ENCODE results near the gene SLC35B2.

DNA sequence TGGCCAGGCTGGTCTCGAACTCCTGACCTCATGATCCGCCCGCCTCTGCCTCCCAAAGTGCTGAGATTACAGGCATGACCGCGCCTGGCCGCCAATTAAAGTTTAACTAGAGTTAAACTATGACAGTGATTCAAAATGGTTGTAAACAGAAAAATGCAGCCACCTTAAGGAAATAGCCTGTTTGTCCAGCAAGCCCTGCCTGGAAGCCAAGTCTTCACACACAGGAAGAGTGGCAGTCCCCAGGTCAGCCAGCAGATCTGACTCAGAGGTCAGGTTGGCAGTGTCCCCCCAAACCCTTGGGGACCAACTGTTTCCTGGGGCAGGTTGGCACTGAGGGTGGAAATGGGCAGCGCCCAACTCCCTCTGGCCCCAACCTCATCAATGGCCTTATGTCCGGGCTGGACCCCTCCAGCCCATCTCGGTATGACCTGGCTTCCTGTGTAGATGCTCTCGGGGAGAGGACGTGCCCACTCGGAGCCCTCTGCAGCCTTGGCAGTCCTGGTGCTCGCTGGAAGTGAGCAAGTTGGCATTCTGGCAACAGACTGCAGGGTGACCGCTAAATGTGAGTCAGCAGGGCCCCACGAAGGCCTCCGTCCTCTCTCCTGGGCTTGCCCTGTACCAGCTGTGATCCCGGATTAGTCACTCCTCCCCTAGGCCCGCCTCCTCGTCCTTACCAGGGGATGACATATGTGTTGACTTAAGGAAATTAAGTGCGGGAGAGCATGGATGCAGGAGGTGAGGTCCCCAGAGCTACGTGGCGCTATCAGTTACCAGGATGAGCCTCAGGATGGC is 20.1 kb downstream of the SLC35B2 start:
- TF ChIP-seq, protein P1, sequence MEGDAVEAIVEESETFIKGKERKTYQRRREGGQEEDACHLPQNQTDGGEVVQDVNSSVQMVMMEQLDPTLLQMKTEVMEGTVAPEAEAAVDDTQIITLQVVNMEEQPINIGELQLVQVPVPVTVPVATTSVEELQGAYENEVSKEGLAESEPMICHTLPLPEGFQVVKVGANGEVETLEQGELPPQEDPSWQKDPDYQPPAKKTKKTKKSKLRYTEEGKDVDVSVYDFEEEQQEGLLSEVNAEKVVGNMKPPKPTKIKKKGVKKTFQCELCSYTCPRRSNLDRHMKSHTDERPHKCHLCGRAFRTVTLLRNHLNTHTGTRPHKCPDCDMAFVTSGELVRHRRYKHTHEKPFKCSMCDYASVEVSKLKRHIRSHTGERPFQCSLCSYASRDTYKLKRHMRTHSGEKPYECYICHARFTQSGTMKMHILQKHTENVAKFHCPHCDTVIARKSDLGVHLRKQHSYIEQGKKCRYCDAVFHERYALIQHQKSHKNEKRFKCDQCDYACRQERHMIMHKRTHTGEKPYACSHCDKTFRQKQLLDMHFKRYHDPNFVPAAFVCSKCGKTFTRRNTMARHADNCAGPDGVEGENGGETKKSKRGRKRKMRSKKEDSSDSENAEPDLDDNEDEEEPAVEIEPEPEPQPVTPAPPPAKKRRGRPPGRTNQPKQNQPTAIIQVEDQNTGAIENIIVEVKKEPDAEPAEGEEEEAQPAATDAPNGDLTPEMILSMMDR (IDR thresholded peaks at IDR 0.05), result no peak
- TF ChIP-seq EZH2 (IDR thresholded peaks at IDR 0.05) (no peak), EZH2phosphoT487 (IDR thresholded peaks at IDR 0.05) (no peak)

Measured in neural progenitor cell (in vitro differentiated cells).